Left hindlimb (tissue), 1 donor: ENCODE results near the gene ZNF236.
"Not testable (repeated sequence)": the region's sequence is repeated elsewhere in the genome, so short reads cannot be mapped to it uniquely, and the experiment has no call there.

ENCODE experiments used
- DNase-seq: peaks from one replicate; pipeline ENCODE4 v3.0.0-alpha.2; 2018

ZNF236 gene

DNA sequence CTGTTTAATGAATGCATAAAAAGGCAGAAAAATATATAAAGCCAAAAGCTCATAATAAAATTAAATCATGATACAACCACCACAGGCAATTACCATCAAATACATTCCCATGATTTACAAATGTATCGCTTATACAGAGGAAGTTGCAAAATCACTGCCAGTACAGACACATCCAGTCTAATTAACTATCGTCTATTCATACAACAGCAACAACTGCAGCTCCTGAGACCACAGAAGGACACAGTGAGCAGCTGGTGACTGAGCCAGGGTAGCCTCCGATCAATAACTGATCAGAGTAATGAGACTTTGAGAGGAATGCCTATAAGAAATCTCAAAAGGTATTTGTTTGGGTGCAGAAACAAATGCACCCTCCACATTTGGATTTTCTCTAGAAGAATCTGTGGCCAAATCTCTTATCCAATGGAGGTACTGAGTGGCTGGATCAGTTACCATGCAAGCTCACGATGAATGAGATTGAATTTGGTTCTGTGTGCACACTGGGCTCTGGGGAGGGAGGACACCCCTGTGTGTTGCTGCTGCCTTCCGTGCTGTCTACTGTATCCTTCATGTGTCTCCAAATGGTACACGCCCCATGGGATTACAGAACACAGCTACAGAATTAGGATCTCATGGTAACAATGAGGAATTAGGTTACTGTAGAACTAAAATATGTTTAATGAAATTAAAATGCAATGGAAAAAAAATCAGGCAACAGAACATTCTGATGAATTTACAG, 190.6 kb downstream of the ZNF236 start:
- no peak for DNase-seq

DNA sequence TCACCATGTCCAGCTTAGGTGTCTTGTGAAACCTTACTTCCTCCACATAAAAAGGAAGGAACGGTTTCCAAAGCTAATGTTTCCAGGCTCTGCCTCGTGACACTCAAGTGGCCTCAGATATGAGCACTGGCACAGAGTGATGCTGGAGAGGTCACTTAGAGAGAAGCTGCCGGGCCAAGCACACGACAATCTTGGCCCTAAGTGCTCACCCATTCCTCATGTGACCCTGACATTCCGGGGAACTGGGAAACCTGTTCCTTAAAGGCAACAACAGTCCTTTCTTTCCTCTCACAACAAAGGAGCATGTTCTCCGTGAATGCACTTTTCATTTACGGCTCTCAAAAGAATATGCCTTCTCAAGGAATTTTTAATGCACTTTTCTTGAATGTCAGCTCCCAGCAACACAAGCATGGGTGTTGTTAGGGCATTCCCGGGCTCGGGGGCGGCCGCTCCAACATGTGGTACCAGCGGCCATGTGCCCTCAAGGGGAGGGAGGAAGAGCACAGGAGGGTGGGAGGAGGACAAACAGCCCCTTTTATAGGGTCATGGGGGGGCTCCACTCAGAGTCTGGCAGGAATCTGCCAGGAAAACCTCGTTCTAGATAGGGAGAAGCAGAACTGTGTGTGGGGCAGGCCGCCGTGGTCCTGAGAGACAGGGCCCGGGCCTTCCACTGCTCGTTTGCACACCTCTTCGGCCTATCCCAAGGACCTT, 191.6 kb downstream of the ZNF236 start:
- no peak for DNase-seq

DNA sequence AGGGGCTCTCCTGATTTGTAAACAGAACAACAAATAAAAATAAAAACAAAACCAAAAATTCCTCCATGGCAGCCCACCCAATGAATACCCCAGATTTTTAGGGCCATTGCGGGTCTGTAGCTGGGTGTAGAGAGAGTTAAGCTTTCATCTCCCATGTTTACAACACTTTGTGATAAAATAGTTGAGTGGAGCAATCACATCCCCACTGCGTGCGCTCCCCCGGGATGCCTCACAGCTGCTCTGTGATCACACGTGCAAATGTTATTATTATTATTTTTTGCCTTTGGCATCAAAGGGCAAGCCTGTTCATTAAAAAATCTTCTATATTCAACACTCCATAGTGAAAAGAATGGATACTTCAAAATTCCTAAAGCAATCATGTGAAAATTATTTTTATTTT, 192.2 kb downstream of the ZNF236 start:
- DNase-seq = no peak

DNA sequence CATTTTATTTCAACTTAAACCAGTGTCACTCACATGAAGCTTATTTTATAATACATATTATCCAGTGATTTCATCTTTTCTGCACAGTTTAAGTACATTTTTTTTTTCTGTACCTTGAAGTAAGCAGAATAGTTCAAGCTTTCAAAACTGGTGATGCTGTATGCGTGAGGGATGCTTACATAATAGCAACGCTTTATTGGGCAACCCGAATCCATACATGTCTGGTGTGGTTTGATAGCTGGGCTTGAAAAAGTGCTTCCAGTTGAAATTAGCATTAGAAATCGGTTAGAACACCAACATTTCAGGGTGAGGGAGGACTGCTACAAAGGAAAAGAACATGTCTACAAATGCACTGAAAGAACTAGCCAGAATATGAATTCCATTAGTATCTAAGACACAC, 192.8 kb downstream of the ZNF236 start:
- no peak for DNase-seq

DNA sequence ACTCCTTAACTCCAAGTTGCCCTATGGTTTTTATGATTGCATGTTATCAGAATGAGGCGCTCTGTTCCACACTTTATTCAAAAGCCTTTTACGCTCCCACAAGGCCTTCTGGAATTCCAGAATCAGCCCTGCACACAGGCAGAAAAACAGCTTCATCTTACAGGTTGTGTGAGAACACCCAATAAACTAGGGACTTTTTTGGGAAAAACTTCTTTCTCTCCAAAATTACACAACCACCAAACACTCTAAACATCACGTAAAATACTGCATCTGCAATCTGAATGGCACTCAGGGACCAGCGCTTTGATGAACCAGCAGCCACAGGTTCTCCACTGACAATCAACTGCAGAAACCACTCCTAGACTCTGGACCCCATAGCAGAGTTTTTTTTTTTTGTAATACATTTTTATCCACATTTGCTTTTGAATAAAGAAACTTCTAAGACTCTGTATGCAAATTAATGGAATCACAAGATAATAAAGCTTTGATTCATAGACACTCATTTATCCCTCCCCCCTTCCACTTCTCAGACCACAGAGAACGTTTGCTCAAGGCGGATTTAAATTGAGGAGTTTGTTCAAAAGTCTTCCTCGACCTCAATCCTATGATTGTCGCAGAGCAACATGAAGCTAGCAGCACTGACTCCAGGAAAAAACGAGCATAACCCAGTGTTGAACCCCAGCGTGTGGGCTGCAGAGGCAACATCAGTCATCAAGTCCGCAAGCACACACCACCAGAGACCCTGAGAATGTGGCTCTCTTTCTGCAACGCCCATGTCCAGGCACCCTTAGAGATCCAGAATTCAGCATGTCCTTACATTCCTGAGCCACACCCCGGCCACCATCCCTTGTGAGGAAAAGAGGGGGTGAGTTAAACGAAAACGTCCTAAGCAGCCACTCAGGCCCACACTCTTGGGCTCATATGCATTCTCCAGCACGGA, 193.7 kb downstream of the ZNF236 start:
- DNase-seq = no peak

DNA sequence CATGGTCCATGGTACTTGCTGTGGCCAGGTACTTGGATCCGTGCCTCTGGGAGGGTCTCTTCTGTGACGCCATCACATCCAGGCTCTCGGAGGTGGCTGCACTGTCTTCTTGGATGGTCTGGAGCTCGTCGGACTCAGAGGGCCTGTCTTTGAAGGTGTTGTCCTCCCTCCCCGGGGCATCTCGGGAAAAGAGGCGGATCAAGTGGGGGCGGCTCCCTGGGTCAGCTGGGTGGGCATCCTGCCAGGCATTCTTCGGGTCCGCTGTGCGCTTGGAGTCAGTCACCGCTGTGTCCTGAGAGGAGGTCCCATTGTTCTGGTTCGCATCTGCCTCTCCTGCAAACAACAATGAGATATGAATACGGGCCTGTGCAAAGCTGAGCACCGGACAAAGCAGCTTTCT, 194.6 kb downstream of the ZNF236 start:
- DNase-seq = no peak

DNA sequence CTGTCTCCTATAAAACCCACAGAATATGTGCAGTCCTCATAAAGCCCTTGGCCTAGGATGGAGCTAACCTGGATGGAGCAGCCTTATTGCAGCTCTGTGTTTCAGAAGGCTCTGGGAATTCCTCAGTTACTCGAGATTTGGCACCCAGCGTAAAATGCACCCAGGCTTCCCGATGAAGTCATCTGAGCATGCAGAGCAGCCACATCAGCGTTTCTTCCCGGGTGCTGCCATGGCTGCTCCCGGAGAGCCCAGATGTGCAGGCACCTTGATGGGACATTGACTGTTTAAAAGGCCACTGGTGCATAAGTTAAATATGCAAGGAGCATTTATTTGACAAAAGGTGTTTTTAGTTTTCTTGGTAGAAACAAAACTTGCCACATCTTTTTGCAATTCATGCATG, 195.0 kb downstream of the ZNF236 start:
- no peak for DNase-seq

DNA sequence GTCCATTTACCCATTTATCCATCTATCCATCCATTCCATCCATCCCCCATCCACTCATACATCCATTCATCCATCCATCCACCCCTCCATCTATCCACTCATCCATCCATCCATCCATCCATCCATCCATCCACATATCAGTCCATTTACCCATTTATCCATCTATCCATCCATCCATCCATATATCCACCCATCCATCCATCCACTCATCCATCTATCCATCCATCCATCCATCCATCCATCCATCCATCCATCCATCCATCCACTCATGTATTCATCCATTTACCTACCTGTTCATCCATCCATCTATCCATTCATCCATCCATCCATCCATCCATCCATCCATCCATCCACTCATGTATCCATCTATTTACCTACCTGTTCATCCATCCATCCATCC, 196.3 kb downstream of the ZNF236 start:
- not testable (repeated sequence) for DNase-seq

DNA sequence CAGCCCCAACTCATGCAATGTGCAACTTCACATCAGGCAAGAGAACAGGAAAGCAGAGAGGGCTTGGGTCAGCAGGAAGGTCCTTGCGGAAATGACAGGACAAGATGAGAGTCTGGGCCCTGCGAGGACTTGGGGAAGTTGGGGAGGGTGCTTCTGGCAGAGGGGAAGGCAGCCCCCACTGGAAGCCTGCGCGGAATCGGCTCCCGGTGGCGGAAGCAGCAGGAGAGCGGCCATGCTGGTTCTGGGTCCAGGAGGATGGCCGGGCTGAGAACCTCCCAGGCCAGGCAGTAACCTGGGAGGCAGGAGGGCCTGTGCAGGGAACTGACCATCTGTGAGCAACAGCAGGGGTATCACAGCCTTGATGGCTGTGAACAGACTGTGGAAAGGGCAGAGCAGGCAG, 197.3 kb downstream of the ZNF236 start:
- no peak for DNase-seq
